Suprapubic skin (tissue), 3 donors: ENCODE results near the gene EPHB1.

Experiments
- CTCF ChIP-seq, 2 donors: fragments of 200-600 bp in 1 of 2; fragments of 450-650 bp in 1 of 2; sonication (generic) in 1 of 2; IDR thresholded peaks; one replicate each; pipeline ENCODE4 v1.5.1; 2016 to 2019; ENCODE audit warnings: antibody characterized with exemption in 2 of 2, mild to moderate bottlenecking in 1 of 2, moderate library complexity in 1 of 2
- POLR2AphosphoS5 ChIP-seq, 3 donors: sonication (generic); formaldehyde crosslinking; IDR thresholded peaks; one replicate each; pipeline ENCODE4 v1.6.1; 2017; ENCODE audit warnings: antibody characterized with exemption in 3 of 3

- TF ChIP-seq POLR2AphosphoS5 (IDR thresholded peaks at IDR 0.05), result no peak
- no peak for TF ChIP-seq CTCF (IDR thresholded peaks at IDR 0.05)
Measured at GRCh38 chr3:134857776-134858362, 62.8 kb downstream of the EPHB1 start.
